GM12878 (cell line): ENCODE data around the gene TNFAIP8L3. TPM values are rescaled to one million over a fixed set of nuclear protein-coding genes. Genes with fewer than 3 reads are reported as not detected.

Experiments used
- ATAC-seq: fragments of 200-7000 bp; cut with Tn5 transposase; 3 replicates; pipeline ENCODE4 v1.9.1; 2020; ENCODE audit warnings: mild to moderate bottlenecking, moderate library complexity
- BruUV-seq: library from RNA; stranded (reverse); fragments of 400-500 nt; replicated peaks from 2 replicates; lab custom pipeline; 2021; lab: Mats Ljungman, UMichigan
- CTCF ChIA-PET: fragments of 300-600 bp; sonication (Branson Sonifier 250); formaldehyde crosslinking; extraction: SDS; loops from one replicate; lab custom pipeline; 2021; ENCODE audit warnings: inconsistent platforms; lab: Yijun Ruan, JAX
- POLR2A ChIA-PET: fragments of 350-600 bp; formaldehyde crosslinking; extraction: SDS; loops from one replicate; lab custom pipeline; 2021; ENCODE audit warnings: inconsistent platforms; lab: Charles Lee
- RAD21 ChIA-PET: fragments of 300-600 bp; sonication (Branson Sonifier 250); formaldehyde crosslinking; loops from one replicate; lab custom pipeline; 2023; ENCODE audit warnings: antibody characterized with exemption; ENCODE audit not compliant: unreplicated experiment; lab: Charles Lee
- SMC1A ChIA-PET: fragments of 300-600 bp; sonication (Branson Sonifier 250); formaldehyde crosslinking; loops from one replicate; lab custom pipeline; 2023; ENCODE audit not compliant: unreplicated experiment, uncharacterized antibody; lab: Charles Lee
- DNase-seq: peaks from one replicate; pipeline ENCODE4 v3.0.0-alpha.2; 2011; ENCODE audit warnings: low read depth, low spot score
- FAIRE-seq: peaks from 3 replicates; lab custom pipeline; 2011; peaks lifted over from hg19 to GRCh38; lab: Jason Lieb, UNC
- H2AFZ ChIP-seq: 2 replicates; pipeline ENCODE4 v1.6.0; 2011; ENCODE audit warnings: low read depth, low read length, control low read depth; ENCODE audit not compliant: control insufficient read depth
- H3K27ac ChIP-seq: 2 replicates; pipeline ENCODE4 v1.5.1; 2011; ENCODE audit warnings: control low read depth; ENCODE audit not compliant: control insufficient read depth, insufficient read depth
- H3K27me3 ChIP-seq, 2 experiments: replicated peaks in 1 of 2; 2 replicates each; pipeline versions ENCODE4 v1.6.0 to v1.6.1; 2011; ENCODE audit warnings: low read length in 1 of 2; ENCODE audit not compliant: control insufficient read depth in 2 of 2, insufficient read depth in 2 of 2
- H3K36me3 ChIP-seq, 2 experiments: 2 replicates each; pipeline ENCODE4 v1.5.1; 2011; ENCODE audit warnings: low read length in 1 of 2; ENCODE audit not compliant: control insufficient read depth in 2 of 2, insufficient read depth in 2 of 2
- H3K4me1 ChIP-seq: 2 replicates; pipeline ENCODE4 v1.6.1; 2011; ENCODE audit warnings: mild to moderate bottlenecking, low read length, moderate library complexity, mixed read lengths; ENCODE audit not compliant: control insufficient read depth, insufficient read depth
- H3K4me2 ChIP-seq: 2 replicates; pipeline ENCODE4 v1.6.0; 2011; ENCODE audit warnings: control low read depth; ENCODE audit not compliant: control insufficient read depth, insufficient read depth
- H3K4me3 ChIP-seq: fragments of 200-600 bp; sonication (generic); 2 replicates; pipeline ENCODE4 v1.5.1; 2016
- H3K79me2 ChIP-seq: 2 replicates; pipeline ENCODE4 v1.6.0; 2011; ENCODE audit warnings: low read length; ENCODE audit not compliant: control insufficient read depth, insufficient read depth
- H3K9ac ChIP-seq: 2 replicates; pipeline ENCODE4 v1.8.0; 2011; ENCODE audit warnings: low read length, control low read depth, mixed read lengths; ENCODE audit not compliant: control insufficient read depth, insufficient read depth
- H3K9me3 ChIP-seq: replicated peaks from 3 replicates; pipeline ENCODE4 v1.5.1; 2011; ENCODE audit warnings: mild to moderate bottlenecking, low read length; ENCODE audit not compliant: control insufficient read depth, insufficient read depth
- H4K20me1 ChIP-seq: 2 replicates; pipeline ENCODE4 v1.6.0; 2011; ENCODE audit not compliant: control insufficient read depth, insufficient read depth
- ATF7 ChIP-seq: fragments of 450-650 bp; IDR thresholded peaks from 2 replicates; pipeline ENCODE4 v1.6.1; 2016; ENCODE audit warnings: low read depth, mild to moderate bottlenecking
- BCL3 ChIP-seq: IDR thresholded peaks from 2 replicates; pipeline ENCODE4 v1.6.1; 2011; ENCODE audit warnings: borderline replicate concordance, low read depth, mild to moderate bottlenecking, moderate library complexity, low read length; ENCODE audit not compliant: insufficient read depth, poor library complexity, severe bottlenecking
- BMI1 ChIP-seq: fragments of 450-650 bp; IDR thresholded peaks from 2 replicates; pipeline ENCODE4 v1.6.1; 2016; ENCODE audit warnings: mild to moderate bottlenecking, moderate library complexity, borderline replicate concordance
- ESRRA ChIP-seq: IDR thresholded peaks from 2 replicates; pipeline ENCODE4 v1.6.1; 2012; ENCODE audit warnings: mild to moderate bottlenecking, low read length, improper control_type of control experiment
- EZH2 ChIP-seq: IDR thresholded peaks from 2 replicates; pipeline ENCODE4 v1.6.1; 2012; ENCODE audit warnings: low read depth, mild to moderate bottlenecking, control low read depth, inconsistent platforms, low read length, borderline replicate concordance; ENCODE audit not compliant: control insufficient read depth
- GABPA ChIP-seq: IDR thresholded peaks from 2 replicates; pipeline ENCODE4 v1.6.1; 2014; ENCODE audit warnings: antibody characterized with exemption, low read depth, mild to moderate bottlenecking, inconsistent platforms
- JUNB ChIP-seq: IDR thresholded peaks from 2 replicates; pipeline ENCODE4 v1.6.1; 2016; ENCODE audit warnings: antibody characterized with exemption, mild to moderate bottlenecking
- MTA2 ChIP-seq: fragments of 450-650 bp; IDR thresholded peaks from 2 replicates; pipeline ENCODE4 v1.6.1; 2016; ENCODE audit warnings: low read depth, mild to moderate bottlenecking, moderate library complexity
- PKNOX1 ChIP-seq: fragments of 450-650 bp; IDR thresholded peaks from 2 replicates; pipeline ENCODE4 v1.6.1; 2016; ENCODE audit warnings: mild to moderate bottlenecking
- TBL1XR1 ChIP-seq: IDR thresholded peaks from 2 replicates; pipeline ENCODE4 v1.6.1; 2012; ENCODE audit warnings: low read depth, low read length, improper control_type of control experiment
- USF1 ChIP-seq: IDR thresholded peaks from 2 replicates; pipeline ENCODE4 v1.6.1; 2011; ENCODE audit warnings: borderline replicate concordance, low read depth, mild to moderate bottlenecking, moderate library complexity, mixed read lengths, low read length; ENCODE audit not compliant: insufficient read depth; ENCODE audit errors: extremely low read length
- ZNF592 ChIP-seq: fragments of 450-650 bp; IDR thresholded peaks from 2 replicates; pipeline ENCODE4 v1.6.1; 2017; ENCODE audit warnings: mild to moderate bottlenecking, moderate library complexity
- ZNF622 ChIP-seq: fragments of 450-650 bp; IDR thresholded peaks from 2 replicates; pipeline ENCODE4 v1.6.1; 2017; ENCODE audit warnings: mild to moderate bottlenecking, inconsistent platforms
- WGBS: methylation state at CpG from one replicate; pipeline ENCODE4 v1.1.6; 2016; ENCODE audit warnings: low lambda C conversion rate; ENCODE audit not compliant: insufficient replicate concordance, insufficient coverage; ENCODE audit errors: missing lambda C conversion rate; 5-methylcytosine and 5-hydroxymethylcytosine counted together
- in situ Hi-C: fragments of 300-500 bp; cut with MboI; formaldehyde crosslinking; loops from 9 replicates; pipeline ENCODE4 v1.14.3; 2018; ENCODE audit warnings: mixed read lengths
- intact Hi-C: fragments of 100-400 bp; cut with micrococcal nuclease; formaldehyde crosslinking; loops from one replicate; pipeline ENCODE4 v1.14.2; 2022; ENCODE audit not compliant: unreplicated experiment
- polyA plus RNA-seq, 11 experiments: library from polyadenylated mRNA; depleted of rRNA in 4 of 11; unstranded in 6 of 11; stranded (reverse) in 5 of 11; fragments of >200 nt; fragmentation: Nextera tagmentation in 4 of 11; fragmentation: Illumina TruSeq in 1 of 11; extraction: Ambion mirVana in 4 of 11; extraction: Trizol in 1 of 11; gene quantifications; 1 replicate in 1 of 11; 2 replicates in 10 of 11; pipeline versions ENCODE4 v1.2.1 to v1.2.3, GENCODE V29; 2011 to 2016; ENCODE audit warnings: inconsistent platforms in 2 of 11, missing spikeins in 2 of 11, low read depth in 1 of 11
- total RNA-seq, 4 experiments: library from RNA; depleted of rRNA in 3 of 4; stranded (reverse); fragments of >200 nt in 3 of 4; fragmentation: Illumina TruSeq in 1 of 4; extraction: Trizol in 1 of 4; gene quantifications; 2 replicates each; pipeline versions ENCODE4 v1.2.1 to v1.2.3, GENCODE V29; 2013 to 2021
- TF ChIP-seq, protein P1 (sequence below): fragments of 150-350 bp; IDR thresholded peaks from 2 replicates; pipeline ENCODE4 v1.6.1; 2014; ENCODE audit warnings: mild to moderate bottlenecking, low read depth, low read length

TNFAIP8L3 gene
- total and polyA plus RNA-seq, 10 of the 15 experiments (the other 5 are each of a cell fraction or from before 2014, with no cell fraction given): 0.22 TPM; not detected in 9

DNA sequence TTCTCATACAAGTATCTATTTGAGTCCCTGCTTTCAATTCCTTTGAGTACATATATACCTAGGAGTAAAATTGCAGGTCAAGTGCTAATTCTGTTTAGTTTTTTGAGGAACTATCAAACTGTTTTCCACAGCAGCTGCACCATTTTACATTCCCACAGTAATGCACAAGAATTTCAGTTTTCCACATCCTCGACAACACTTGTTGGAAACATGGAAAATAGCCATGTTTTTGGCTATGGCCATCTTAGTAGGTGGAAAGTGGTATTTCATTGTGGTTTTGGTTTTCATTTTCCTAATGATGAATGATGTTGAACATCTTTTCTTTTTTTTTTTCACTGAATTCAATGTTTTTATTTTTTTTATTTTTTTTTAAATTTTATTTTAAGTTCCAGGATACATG lies 44.4 kb upstream of the TNFAIP8L3 start (continued):
- no peak for TF ChIP-seq ZNF622
- no peak for TF ChIP-seq MTA2
- TF ChIP-seq ZNF592: no peak
- TF ChIP-seq ESRRA: no peak
- no peak for TF ChIP-seq EZH2
- TF ChIP-seq PKNOX1: no peak
- no peak for TF ChIP-seq BMI1

DNA sequence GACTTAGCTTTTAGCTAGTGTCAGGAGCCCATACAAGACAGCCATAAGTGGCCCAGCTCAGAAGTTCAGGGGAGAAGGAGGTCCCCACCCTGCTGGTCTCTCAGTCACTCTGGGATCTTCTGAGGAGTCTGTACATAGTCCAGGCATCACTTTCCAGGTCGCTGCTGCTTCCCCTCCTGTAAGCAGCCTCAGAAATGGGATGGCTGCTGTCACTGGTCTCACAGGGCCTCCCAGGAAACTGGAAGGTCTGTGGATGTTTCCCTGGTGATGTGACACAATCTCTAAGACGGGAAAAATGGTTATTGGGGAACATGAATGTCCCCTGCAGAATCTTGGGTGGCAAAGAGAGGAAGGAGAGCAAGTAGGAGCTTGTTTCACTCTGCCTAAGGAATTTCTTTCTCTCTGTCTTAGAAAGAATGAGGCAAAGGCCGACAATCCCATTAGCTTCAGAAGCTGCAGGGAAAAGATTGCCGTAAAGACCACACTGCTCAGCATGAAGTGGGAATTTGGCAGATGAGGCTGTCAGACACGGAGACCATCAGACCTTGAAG lies 43.2 kb upstream of the TNFAIP8L3 start:
- Histone ChIP-seq H3K4me2 (no peak overlapping the region), H3K4me3 (no peak overlapping the region), H3K27ac (no peak overlapping the region), H3K9me3 (peaks cover 1% of the 10 kb centered on the region; the same call in 2 of the 3 replicates), H3K36me3 (no peaks in the 10 kb centered on the region), H2AFZ (no peak overlapping the region), H3K79me2 (no peaks in the 10 kb centered on the region), H3K4me1 (no peaks in the 10 kb centered on the region; the same call in 1 of the 2 replicates), H3K27me3 (peaks cover 0 to 1% of the 10 kb centered on the region in 2 experiments; a peak in 2 of 4 replicates), H4K20me1 (no peaks in the 10 kb centered on the region), H3K9ac (no peak overlapping the region)
- BruUV-seq: no TSS peak
- intact Hi-C loops: no loop called here
- 32% methylated on average over 5 of the region's 5 CpGs for WGBS
- FAIRE-seq (no peak), ATAC-seq (no peak), DNase-seq (no peak)
- in situ Hi-C loops: no loop called here
- ChIA-PET POLR2A (no interaction called here), RAD21 (interaction anchor here (0.7 kb wide), 1 partner anchor 25 kb away, joined by 3 read pairs; no protein-coding TSS in a partner anchor), SMC1A (no interaction called here), CTCF (no interaction called here)
- TF ChIP-seq, protein P1, sequence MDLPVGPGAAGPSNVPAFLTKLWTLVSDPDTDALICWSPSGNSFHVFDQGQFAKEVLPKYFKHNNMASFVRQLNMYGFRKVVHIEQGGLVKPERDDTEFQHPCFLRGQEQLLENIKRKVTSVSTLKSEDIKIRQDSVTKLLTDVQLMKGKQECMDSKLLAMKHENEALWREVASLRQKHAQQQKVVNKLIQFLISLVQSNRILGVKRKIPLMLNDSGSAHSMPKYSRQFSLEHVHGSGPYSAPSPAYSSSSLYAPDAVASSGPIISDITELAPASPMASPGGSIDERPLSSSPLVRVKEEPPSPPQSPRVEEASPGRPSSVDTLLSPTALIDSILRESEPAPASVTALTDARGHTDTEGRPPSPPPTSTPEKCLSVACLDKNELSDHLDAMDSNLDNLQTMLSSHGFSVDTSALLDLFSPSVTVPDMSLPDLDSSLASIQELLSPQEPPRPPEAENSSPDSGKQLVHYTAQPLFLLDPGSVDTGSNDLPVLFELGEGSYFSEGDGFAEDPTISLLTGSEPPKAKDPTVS: no peak
- TF ChIP-seq BCL3 (no peak), USF1 (no peak), TBL1XR1 (no peak), JUNB (no peak), GABPA (no peak), ATF7 (no peak)
